GM10847 (cell line): ENCODE measurements around the gene DNM3.

Experiments
- POLR2A ChIP-seq: IDR thresholded peaks from 2 replicates; pipeline ENCODE4 v1.6.1; 2011; ENCODE audit not compliant: insufficient read length; ENCODE audit errors: extremely low read depth

The DNM3 gene

GRCh38 chr1:171997936-171998335 is 156.6 kb downstream of the DNM3 start:
- TF ChIP-seq POLR2A, result no peak

GRCh38 chr1:171998711-171999110 is 157.4 kb downstream of the DNM3 start:
- no peak for TF ChIP-seq POLR2A

- TF ChIP-seq POLR2A, result no peak
These were observed 158.5 kb downstream of the DNM3 start for GRCh38 chr1:171999756-172000155.

- TF ChIP-seq POLR2A, result no peak
These were observed 160.0 kb downstream of the DNM3 start for GRCh38 chr1:172001288-172001687.

- no peak for TF ChIP-seq POLR2A
These were observed 161.5 kb downstream of the DNM3 start for GRCh38 chr1:172002725-172003345.

- no peak for TF ChIP-seq POLR2A
These were observed 162.7 kb downstream of the DNM3 start for GRCh38 chr1:172003766-172004530.

GRCh38 chr1:172004671-172005070 is 163.4 kb downstream of the DNM3 start:
- TF ChIP-seq POLR2A, result no peak

GRCh38 chr1:172005856-172006255 is 164.6 kb downstream of the DNM3 start:
- no peak for TF ChIP-seq POLR2A

- TF ChIP-seq POLR2A, result no peak
These were observed 165.4 kb downstream of the DNM3 start for GRCh38 chr1:172006660-172007059.

- TF ChIP-seq POLR2A, result no peak
These were observed 177.5 kb downstream of the DNM3 start for GRCh38 chr1:172018727-172019311.

GRCh38 chr1:172019976-172020375 is 178.7 kb downstream of the DNM3 start:
- TF ChIP-seq POLR2A, result no peak

GRCh38 chr1:172024516-172024915 is 183.2 kb downstream of the DNM3 start:
- TF ChIP-seq POLR2A, result no peak

- TF ChIP-seq POLR2A, result no peak
These were observed 199.2 kb downstream of the DNM3 start for GRCh38 chr1:172040466-172040865.

GRCh38 chr1:172041102-172041501 is 199.8 kb downstream of the DNM3 start:
- no peak for TF ChIP-seq POLR2A

- no peak for TF ChIP-seq POLR2A
These were observed 200.4 kb downstream of the DNM3 start for GRCh38 chr1:172041742-172042141.

GRCh38 chr1:172043900-172044299 is 202.6 kb downstream of the DNM3 start:
- no peak for TF ChIP-seq POLR2A

GRCh38 chr1:172051898-172052297 is 210.6 kb downstream of the DNM3 start:
- TF ChIP-seq POLR2A, result no peak

GRCh38 chr1:172054172-172054571 is 212.9 kb downstream of the DNM3 start:
- TF ChIP-seq POLR2A, result no peak
